GM10248 (cell line): ENCODE results near the gene SLC25A21.

Experiments
- CTCF ChIA-PET: fragments of 300-600 bp; sonication (Branson Sonifier 250); formaldehyde crosslinking; extraction: SDS; loops from one replicate; lab custom pipeline; 2021; ENCODE audit warnings: antibody characterized with exemption; lab: Yijun Ruan, JAX
- POLR2A ChIA-PET: fragments of 350-650 bp; sonication (Branson Sonifier 250); formaldehyde crosslinking; extraction: SDS; loops from one replicate; lab custom pipeline; 2020; ENCODE audit warnings: antibody characterized with exemption; lab: Yijun Ruan, JAX
- DNase-seq: peaks from one replicate; pipeline ENCODE4 v3.0.0; 2012; ENCODE audit errors: extremely low spot score
- CTCF ChIP-seq: IDR thresholded peaks from 2 replicates; pipeline ENCODE4 v1.5.1; 2012; ENCODE audit warnings: mild to moderate bottlenecking, low read depth; ENCODE audit errors: extremely low read depth, missing control alignments, control extremely low read depth

Gene SLC25A21

GRCh38 chr14:37062191-37062803 lies 110.1 kb downstream of the SLC25A21 start:
- no peak for TF ChIP-seq CTCF
- ChIA-PET CTCF (no interaction called here), POLR2A (no interaction called here)
- DNase-seq, result no peak

GRCh38 chr14:37061697-37062096 lies 110.7 kb downstream of the SLC25A21 start:
- no peak for TF ChIP-seq CTCF
- no peak for DNase-seq
- POLR2A ChIA-PET, result no interaction called here
- CTCF ChIA-PET, result no interaction called here

GRCh38 chr14:37060496-37061260 lies 111.7 kb downstream of the SLC25A21 start:
- POLR2A ChIA-PET, result no interaction called here
- DNase-seq, result no peak
- TF ChIP-seq CTCF, result no peak
- CTCF ChIA-PET, result no interaction called here

- no peak for DNase-seq
- no peak for TF ChIP-seq CTCF
- CTCF ChIA-PET, result interaction anchor here (1.5 to 1.8 kb wide), 3 partner anchors 9 to 17 kb away, joined by 3 to 5 read pairs (median 4); no protein-coding TSS in a partner anchor
- POLR2A ChIA-PET, result no interaction called here
Measured at GRCh38 chr14:37057776-37058175, 114.6 kb downstream of the SLC25A21 start.

- TF ChIP-seq CTCF, result no peak
- no peak for DNase-seq
- ChIA-PET CTCF (interaction anchor here (1.5 kb wide), 2 partner anchors 8 to 16 kb away, joined by 3 to 4 read pairs; no protein-coding TSS in a partner anchor), POLR2A (no interaction called here)
Measured at GRCh38 chr14:37056473-37056872, 115.9 kb downstream of the SLC25A21 start.

- TF ChIP-seq CTCF, result no peak
- CTCF ChIA-PET, result no interaction called here
- DNase-seq, result no peak
- POLR2A ChIA-PET, result no interaction called here
Measured at GRCh38 chr14:37054869-37055268, 117.5 kb downstream of the SLC25A21 start.
